Inferior parietal cortex (tissue), 1 donor: ENCODE results near the gene GLRB.
"Not testable (repeated sequence)": the region's sequence is repeated elsewhere in the genome, so short reads cannot be mapped to it uniquely, and the experiment has no call there.

Experiments
- DNase-seq: peaks from one replicate; pipeline ENCODE4 v3.0.0-alpha.2; 2016; ENCODE audit errors: extremely low spot score

GLRB gene

DNA sequence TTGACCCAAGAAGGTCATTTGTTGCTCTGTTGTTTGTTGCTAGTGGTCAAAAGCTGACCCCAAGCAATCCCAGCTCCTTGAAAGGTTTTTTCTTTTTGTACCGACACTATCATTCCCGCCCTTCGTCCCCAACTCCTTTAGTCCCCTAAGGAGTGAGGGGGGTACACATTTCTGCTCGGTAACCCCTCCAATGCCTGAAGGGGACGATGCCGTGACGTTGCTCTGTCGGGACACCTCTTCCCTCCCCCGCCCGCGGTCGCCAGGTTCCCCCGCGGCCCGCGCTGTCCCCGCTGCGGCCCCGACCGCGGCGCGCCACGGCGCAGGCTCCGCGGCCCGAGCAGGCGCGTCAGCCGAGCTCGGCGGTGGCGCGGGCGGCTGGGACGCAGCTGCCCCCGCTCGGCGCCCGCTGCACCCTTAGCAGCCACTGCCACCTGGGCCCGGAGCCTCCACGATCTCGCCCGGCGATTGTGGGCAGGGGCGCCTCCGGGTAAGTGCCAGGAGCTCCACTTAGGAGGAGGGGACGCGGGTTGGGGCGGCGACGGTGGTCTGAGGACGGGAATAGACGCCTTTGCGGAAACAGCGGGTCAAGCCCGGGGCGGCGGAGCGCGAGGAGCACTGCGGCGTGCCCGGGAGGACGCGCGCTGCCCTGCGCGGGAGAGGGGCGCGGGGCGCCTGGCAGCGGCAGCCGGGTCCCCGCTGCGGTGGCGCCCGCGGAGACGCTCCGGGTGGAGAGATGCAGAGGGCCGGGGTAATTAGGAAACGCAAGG, at the start of gene GLRB:
GLRB (plus strand) TSS at position 340 of the 767 bp plus-strand sequence. CDS start 1,875 bp downstream, outside the sequence.
- DNase-seq, result peak; percentile 33

DNA sequence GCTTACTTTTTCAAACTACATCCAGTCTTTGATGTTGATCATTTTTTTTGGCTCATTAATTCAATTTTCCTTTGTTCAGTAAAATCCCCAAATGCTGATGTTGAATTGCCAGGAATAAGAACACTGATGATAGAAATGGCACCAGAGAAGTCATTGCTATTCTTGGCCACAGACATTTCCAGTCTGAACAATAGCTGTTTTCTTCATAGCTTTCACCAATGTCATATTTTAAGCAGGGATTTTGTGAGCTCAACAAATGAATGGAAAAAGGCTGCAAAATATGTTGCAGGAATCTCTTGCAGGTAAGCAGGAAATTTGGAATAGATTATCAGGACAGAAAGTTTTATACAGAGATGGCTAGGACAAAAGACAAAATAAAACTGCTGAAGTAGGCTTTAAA, 40.5 kb upstream of the GLRB start:
- DNase-seq, result peak; percentile 9

DNA sequence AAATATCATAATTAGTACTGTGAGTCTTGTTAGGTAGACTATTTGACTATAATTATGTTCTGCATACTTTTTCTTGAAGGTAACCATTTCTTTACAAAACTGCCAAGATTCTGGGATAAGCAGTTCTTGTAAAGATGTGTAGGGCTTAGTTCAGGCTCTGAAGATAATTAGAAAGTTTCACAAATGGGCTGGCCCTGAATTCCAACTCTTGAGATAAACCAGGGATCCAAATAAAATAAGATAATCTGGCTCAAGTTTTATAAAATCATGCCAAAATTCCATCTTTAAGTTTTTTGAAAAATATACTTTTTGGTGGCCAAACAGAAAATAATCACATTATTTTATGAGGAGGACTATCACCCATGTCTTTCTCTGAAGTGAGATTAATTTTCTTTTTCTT, 35.5 kb upstream of the GLRB start:
- no peak for DNase-seq

DNA sequence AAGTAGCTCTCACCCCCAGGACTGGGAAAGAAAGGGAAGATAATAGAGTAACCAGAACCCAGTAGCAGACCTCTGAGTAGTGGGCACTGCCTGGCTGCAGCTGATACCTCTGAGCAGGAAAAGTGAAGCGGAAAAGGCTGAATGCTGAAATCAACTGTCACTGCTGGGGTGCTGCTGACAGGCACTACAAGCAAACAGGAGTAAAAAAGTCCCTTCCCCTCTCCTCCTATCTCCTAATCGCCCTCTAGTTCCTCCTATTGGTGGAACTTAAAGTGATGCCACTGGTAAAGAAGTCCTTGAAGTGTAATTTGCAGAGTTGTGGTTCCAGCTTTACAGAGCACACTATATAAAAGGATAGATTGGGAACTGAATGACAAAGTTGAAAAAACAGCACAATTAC, 32.8 kb upstream of the GLRB start:
- DNase-seq, result no peak

DNA sequence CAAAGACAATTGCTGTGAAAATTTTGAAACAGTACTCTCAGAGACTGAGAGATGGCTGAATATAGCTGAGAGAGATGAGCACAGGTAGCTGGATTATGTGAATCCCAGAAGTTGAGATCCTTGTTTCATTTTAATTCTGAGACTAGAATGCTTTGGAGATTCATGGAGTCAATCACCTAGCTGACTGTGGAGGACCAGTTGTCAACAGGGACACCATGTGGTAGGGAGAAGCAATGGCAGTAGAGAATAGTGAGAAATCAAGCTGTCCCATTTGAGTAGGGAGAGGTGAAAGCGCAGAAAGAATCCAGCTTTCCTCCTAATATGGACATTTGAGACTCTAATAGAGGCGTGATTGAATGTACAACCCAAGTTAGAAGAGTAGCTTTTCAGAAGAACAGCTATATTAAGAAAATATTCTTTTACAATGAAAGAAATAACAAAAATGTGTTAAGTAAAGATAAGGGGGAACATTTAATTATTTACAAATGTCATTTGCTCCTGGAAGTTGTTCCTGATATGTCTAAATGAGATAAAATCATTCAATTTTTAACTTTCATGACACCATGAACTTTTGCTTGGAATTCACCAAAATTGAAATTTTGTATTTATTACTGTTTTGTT, 30.3 kb upstream of the GLRB start:
- DNase-seq, result peak; percentile 59

DNA sequence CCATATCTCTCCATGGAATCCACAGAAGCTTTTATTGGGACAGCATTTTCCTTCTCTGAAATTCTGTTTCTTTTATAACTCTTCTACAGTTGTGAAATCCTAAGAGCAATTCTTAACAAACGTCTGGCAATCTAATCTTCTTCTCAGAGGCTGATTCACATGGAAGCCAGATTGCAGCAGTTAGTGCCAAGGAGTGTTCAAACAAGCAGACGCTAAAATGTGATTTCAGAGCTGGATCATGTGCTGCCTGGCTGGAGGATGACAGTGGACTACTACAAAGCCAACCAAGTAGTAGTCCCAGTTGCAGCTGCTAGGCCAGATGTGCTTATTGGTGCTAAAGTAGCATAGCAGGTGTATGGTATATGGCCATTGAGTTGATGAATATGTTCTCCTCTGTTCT, 27.7 kb upstream of the GLRB start:
- DNase-seq, result peak; percentile 45

DNA sequence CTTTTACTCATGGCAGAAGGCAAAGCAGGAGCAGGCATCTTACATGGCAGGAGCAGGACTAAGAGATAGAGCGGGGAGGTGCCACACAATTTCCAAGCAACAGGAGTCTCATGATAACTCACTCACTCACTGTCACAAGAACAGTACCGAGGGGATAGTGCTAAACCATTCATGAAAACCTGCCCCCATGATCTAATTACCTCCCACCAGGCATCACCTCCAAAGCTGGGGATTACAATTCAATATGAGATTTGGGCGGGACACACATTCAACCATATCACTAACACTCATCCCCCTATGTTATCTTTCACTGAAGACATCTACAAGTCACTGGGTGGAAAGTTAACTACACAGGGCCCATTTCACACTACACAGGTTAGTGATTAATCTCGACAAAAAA, 25.4 kb upstream of the GLRB start:
- DNase-seq, result no peak

DNA sequence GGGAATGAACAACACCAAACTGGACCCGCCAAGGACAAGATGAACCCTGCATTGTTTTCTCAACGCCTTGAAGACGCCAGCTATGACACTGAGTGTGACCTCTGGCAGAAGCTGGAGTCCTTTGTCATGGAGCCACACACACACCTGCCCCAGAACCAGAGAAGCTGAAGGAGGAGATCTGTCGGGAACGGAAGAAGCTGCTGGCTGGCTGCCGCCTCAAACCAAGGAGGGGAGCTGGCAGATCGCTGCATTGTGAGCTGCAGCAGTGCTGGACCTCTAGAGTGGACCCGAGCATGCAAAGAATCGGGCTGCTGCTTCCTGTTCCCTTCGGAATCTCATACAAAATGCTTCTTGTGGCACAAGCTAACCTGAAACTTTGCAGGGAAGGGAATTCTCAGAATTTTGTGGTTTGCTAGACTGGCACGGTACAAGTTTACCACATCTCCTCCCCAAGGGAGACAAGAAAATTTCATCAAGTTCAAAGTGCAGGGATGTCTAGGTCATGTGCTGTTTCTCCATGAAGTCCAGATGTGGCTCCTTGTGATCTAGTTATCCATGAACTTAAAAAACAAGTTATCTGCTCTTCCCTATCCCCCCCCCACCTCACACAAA, 23.4 kb upstream of the GLRB start:
- no peak for DNase-seq

DNA sequence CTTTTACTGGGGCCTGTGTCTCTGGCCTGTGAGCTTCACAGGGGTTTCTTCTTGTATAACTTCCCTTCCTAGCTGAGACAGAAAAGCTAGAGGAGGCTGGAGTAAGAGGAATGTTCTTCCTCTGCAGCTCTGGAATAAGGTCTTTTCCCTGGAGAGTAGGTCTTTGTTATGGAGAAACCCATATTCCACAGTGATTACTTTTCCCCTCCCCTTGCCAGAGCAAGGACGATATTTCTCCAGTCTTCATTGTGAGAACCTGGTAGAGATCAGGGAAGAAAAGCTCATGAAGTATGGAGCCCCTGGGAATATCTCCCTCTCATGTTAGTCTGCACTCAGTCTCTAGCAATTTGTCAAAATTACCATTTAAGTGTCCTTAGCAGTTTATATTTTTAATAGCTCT, 18.7 kb upstream of the GLRB start:
- no peak for DNase-seq

DNA sequence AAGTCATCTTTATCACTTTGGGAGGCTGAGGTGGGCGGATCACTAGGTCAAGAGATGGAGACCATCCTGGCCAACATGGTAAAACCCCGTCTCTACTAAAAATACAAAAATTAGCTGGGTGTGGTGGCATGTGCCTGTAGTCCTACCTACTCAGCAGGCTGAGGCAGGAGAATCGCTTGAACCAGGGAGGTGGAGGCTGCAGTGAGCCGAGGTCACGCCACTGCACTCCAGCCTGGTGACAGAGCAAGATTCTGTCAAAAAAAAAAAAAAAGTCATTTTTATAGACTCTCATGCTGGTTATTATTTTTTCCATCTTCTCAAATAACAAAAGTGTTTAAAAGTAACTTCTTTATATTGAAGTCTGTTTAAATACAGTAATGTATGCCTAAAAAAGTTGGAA, 17.1 kb upstream of the GLRB start:
- DNase-seq, result not testable (repeated sequence)

DNA sequence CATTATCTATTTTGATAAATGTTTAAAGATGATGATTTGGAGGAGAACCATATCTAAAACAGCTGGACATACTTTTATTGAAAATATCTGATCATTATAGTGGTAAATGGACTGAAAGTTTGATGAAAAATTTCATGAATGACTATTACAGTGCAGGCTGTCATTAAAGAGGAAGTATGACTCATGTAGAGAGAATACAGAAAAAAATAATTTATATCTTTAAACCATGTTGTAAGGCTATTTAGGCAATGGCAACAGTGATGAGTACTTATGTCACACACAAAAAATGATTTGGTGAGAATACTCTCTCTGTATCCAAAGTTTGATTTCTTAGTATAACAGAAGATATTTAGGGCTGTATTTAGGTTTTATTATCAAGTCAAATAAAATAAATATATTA, 3.9 kb upstream of the GLRB start:
- no peak for DNase-seq

DNA sequence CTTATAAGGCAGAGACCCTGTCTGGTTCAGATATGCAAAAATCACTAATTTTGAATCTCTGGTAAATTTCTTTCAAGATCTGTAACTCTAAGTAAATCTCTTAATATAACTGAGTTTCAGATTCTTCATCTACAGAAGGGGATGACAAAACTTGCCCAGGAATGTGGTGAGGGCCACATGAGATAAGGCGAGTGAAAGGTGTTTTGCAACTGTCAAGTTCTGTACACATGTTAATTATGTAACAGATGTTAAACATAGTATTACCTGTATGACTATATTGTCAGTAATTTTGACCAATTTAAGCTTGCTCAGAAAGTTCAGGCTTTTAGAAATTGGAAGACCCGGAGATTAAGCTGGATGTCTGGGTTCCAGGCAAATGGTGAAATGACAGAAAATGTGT, 549 bp upstream of the GLRB start:
- DNase-seq, result peak; percentile 27

DNA sequence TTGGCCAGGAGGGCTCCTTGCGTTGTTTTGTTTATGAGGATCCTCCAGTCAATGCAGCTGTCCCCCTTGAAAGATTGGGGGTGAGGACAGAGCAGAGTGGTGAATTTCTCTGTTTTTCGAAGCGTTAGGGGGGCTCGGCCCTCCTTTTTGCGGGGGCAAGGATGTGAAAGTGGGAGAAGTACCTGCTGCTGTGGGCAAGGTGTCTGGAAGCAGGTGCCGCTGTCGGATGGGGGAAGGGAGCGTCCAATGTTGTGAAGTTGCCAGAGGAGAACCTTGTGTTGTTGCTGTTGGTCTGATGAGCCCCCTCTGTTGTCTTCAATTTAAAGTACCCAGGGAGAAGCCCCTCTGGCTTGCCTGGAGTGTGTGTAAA, 613 bp downstream of the GLRB start:
- peak; percentile 11 for DNase-seq

DNA sequence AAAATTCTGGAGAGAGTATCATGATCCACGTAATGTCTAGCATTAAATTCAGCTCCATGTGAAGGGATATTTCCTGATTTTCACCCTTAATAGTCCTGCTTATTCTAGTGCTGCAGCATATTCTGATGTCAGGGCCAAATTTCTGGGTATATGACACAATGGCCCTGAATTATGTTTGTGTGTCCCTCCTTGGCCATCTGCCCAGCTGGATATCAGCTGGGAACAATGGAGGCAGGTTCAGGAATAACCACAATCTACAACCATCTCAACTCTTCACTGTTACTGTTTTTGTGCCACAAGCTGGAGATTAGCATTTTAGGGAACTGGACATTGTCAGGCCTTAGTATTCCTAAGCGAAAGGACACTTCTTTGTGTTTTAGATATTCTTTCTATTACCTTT, 3.5 kb downstream of the GLRB start:
- DNase-seq, result no peak

DNA sequence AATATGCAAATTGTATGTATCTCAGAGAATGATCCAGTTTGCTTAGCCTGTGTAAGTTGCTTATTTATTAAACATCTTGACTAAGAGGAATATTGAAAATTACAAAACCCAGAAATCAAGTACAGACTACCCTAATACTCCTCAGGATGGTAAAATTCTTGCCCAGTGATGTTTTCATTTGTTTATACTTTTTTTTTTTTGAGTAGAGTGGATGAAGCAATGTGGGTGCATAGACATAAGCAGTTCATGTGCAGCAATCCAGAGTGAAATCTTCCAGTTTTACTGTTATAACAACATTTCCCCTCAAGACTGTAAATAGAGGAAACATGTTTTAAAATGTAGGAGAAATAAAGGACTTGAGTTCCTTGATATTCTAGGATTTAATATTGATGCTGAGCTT, 4.7 kb downstream of the GLRB start:
- DNase-seq, result no peak

DNA sequence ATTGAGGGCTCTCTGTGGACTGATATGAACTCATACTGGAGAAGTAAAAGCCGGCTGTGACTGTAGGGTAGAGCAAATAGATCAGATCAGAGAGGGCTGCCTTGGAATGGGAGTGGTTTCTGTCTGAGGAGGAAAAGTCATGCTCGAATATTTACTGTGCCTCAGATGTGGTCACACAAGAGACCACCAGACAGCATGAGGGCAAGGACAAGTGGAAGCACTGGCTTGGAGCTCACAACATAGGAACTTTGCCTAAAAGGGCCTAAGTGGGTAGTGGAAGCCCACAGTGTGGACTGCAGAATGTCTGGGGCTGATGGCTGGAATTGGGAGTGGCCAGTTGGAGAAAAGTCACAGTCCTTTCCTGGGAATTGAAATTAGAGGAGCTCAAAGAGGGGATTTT, 19.8 kb downstream of the GLRB start:
- no peak for DNase-seq

DNA sequence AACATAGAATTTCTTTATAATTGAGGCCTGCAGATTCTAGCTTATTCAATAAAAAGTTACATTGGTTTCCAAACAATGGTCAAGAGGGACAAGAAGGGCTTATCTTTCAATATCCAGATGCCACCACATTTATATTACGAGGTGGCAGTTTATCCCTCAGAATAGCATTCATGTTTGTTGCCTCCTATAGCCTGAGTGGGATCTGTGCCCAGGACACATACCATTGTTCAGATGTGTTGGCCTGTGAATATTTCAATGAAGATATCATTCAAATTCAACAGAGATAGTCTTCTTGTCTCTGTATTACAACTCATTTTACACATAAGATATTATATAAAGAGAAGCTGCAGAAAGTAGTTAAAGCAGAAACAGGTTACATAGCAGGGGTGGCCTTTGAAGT, 20.5 kb downstream of the GLRB start:
- no peak for DNase-seq

DNA sequence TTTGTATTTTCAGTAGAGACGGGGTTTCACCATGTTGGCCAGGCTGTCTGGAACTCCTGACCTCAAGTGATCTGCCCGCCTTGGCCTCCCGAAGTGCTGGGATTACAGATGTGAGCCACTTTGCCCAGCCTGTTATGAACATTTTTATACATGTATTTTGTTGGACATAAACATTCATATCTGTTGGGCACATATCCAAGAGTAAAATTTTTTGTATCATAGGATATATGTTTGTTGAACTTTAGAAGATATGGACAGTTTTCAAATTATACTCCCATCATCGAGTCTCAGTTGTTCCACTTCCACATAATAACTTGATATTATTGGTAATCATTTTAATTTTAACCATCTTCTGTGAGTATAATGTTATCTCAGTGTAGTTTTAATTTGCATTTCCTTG, 23.6 kb downstream of the GLRB start:
- DNase-seq, result no peak

DNA sequence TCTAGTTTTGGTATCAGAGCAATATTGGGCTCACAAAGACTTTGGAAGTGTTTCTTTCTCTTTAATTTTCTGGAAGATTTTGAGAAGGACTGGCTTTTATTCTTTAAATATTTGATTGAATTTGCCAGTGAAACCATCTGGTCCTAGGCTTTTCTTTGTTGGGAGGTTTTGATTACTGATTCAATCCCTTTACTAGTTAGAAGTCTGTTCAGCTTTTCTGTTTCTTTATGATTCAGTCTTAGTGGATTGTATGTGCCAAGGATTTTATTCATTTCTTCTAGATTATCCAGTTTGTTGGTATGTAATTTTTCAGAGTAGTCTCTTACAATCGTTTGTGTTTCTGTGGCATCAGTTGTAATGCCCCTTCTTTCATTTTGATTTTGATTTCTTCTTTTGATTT, 28.6 kb downstream of the GLRB start:
- DNase-seq, result no peak

DNA sequence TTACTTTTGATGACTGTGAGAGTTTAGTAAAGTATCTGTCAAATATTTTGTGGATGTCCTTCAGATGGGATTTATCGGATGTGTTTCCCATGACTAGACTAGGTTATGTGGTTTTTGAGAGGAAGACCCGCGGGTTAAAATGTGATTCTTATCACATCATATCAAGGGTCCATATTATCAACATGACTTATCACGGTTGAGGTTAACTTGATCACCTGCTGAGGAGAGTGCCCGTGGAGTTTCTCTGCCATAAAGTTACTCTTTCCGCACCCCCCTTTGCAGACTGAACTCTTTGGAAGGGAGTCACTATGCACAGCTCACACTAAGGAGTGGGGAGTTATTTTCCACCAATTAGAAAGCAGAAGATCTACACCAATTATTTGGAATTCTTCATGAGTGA, 38.7 kb downstream of the GLRB start:
- DNase-seq, result no peak

DNA sequence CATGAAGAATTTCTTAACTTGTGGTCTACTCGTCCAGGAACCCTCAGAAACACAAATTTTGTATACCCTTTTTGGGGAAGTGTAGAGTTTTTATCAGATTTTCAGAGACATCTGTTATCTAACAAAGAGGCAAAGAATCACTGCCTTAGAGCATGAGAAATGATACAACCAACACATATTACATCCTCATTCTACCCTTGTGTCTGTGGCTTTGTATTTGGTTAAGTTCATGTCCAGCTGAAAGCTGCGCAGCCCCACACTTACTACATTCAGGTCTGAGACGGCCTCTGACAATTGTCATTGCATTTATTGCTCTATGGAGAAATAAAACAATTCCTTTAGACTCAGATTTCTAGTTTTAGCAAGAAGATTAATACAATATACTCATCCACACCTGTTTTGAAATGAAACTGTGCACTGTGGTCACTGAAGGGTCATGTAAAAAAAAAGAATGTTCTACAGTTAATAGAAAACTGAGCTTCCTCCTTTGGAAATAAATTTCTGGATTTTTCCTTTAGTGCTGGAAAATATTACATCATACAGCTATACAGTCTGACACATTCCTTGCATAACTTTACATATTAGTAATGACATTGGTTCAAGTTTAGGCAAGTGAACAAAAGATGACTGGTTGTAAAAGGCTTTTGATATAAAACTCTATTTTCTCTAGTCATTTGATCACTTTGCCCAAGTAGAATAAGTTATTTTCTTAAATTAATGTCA, 39.8 kb downstream of the GLRB start:
- no peak for DNase-seq

DNA sequence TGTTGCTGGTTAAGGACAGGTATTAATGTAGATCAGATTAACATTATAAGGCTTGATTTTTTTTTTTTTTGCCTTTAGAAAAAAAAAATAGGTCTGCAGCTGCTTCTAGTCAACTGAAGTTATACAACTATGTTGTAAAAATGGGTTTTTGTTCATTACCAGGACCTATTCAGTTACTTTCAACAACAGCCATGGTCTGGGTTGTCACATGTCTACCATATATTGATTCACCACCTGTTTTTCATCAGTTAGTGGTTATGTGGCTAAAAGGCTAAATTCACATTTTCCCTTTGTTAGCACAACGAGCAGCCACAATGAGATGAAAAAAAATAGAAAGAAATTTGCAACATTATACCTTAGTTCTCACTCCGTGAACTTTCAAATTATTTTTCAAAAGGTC, 45.5 kb downstream of the GLRB start:
- no peak for DNase-seq

DNA sequence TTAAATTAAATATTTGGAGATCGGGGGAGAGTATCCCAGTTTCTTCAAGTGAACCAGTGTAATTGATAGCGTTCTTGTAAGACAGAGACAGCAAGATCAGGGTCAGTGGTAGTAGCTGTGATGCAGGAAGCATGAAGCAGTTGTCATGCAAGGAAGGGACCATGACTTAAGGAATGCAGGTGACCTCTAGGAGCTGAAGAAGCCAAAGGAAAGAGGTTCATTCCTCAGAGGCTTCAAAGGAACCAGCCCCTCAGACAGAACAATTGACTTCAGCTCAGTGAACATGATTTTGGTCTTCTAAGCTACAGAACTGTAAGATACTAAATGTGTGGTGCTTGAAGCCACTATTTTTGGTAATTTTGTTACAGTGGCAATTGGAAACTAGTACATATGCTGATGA, 51.6 kb downstream of the GLRB start:
- no peak for DNase-seq
